Globus pallidus (tissue), 1 donor: ENCODE measurements around the gene SYNE4.
"Not testable (repeated sequence)": the region's sequence is repeated elsewhere in the genome, so short reads cannot be mapped to it uniquely, and the experiment has no call there.

Source experiments
- DNase-seq: peaks from one replicate; pipeline ENCODE4 v3.0.0-alpha.2; 2015; ENCODE audit warnings: low spot score

The SYNE4 gene, protein sequence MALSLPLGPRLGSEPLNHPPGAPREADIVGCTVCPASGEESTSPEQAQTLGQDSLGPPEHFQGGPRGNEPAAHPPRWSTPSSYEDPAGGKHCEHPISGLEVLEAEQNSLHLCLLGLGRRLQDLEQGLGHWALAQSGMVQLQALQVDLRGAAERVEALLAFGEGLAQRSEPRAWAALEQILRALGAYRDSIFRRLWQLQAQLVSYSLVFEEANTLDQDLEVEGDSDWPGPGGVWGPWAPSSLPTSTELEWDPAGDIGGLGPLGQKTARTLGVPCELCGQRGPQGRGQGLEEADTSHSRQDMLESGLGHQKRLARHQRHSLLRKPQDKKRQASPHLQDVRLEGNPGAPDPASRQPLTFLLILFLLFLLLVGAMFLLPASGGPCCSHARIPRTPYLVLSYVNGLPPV

DNA sequence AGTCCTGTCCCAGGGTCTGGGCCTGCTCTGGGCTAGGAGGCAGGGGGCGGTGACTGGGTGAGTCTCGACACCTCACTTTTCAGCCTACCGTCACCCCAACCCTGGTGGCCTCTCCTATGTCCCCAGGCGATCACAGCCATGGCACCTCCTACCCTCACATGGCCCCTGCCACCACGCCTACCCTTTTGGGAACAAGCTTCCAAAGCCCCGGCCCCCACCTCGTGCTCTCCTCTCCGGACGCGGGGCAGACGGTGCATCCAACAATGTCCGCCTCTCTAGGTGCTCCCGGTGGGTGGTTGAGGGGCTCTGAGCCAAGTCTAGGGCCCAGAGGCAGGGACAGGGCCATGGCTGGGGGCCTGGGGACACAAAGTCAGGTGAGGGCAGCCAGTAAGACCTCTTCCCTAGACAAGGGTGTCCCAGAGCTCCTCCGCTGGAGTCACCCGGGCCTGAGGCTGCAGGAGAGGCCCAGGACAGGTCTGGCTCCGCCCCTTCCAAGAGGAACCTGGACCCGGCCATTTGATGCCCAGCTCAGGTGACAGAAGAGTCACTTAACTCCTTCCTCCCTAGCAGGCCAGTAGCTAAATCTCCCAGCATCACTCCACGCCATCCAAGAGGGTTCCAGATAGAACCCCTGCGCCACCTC, at the start of gene SYNE4:
Gene SYNE4 (minus strand): TSS at position 478 of the 643 bp plus-strand sequence. CDS start 132 bp downstream, at position 346.
- DNase-seq, result no peak

DNA sequence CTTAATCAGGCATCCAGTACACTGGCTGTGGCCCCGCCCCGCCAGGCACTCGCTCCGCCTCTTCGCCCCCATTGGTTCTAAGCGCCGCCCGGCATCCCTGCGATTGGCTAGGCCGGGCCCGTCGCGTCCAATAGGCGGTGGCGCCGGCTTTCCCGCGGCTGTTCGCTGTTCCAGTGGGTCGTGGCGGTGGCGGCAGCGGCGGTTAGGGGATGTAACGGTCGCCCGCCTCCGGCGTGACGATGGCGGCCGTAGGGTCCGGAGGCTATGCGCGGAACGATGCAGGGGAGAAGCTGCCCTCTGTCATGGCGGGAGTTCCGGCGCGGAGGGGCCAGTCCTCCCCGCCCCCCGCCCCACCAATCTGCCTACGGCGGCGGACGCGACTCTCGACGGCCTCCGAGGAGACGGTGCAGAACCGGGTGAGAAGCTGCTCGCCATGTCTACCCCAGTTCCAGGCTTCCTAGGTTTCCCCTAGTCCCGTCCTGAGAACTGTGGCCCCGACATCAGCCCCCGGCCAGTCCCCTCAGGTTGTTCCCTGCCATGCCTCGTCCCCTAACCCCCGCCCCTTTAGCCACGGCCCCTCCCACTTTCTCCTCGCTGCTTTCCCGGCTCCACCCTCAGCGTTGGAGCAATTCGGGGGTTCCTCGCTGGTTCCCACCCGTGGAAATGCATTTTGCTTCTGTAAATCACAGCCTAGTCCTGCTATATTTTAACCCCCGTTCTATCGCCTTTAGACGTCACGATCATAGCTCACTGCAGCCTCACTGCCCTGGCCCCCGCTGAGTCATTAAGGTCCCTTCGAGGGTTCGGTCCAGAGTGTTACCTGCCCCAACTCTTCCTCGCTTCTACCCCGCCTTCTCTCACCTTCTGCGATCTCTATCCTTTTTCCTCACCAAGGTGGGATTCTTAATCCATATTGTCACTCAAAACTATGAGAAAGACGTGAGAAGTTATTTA, 46.4 kb upstream of the SYNE4 start, which contains the start of gene WDR62:
Gene WDR62 (plus strand): TSS at position 165 of the 954 bp plus-strand sequence. CDS start 75 bp downstream, at position 240.
- no peak for DNase-seq

DNA sequence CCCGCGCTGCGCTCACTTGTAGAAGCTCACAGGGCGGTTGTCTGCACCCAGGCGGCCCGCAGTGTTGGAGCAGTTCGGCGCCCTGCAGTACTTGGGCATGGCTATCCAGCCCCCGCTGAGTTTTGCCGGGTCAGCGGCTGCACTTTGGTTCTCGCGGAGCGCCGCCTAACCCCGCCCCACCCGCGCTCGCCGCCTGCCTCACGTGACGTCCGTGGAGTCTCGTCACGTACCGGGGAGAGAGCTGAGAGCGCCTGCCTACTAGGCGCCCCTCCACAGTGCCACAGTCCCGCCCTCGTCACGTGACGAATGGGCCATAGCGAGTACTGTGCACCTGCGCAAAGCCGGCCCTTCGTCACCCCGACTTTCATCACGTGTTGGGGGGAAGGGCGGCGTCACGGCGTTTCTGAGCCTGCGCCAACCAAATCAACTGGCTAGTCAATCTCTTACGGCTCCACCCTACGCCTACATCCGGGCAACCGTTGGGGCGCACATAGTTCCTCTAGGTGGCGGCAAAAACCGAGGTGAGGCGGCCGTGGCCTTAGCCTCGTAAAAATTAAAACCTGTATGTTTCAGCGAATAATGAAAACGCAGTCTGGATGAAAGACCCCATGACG, 45.6 kb upstream of the SYNE4 start, which contains the start of gene THAP8:
Gene THAP8 (minus strand): TSS at position 167 of the 614 bp plus-strand sequence. CDS start 68 bp downstream, at position 99.
- DNase-seq, result peak; percentile 99

DNA sequence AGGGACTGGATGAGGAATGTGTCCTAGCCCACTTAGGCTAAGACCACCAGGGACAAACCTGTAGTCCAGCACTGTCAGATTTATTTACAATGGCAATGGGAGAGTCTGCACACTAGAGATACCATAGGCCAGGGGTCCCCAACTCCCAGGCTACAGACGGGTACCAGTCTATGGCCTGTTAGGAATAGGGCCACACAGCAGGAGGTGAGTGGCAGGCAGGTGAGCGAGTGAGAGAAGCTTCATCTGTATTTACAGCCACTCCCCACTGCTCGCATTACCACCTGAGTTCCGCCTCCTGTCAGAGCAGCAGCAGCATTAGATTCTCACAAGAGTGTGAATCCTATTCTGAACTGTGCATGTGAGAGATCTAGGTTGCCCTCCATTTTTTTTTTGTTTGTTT, 43.0 kb upstream of the SYNE4 start:
- DNase-seq, result no peak

DNA sequence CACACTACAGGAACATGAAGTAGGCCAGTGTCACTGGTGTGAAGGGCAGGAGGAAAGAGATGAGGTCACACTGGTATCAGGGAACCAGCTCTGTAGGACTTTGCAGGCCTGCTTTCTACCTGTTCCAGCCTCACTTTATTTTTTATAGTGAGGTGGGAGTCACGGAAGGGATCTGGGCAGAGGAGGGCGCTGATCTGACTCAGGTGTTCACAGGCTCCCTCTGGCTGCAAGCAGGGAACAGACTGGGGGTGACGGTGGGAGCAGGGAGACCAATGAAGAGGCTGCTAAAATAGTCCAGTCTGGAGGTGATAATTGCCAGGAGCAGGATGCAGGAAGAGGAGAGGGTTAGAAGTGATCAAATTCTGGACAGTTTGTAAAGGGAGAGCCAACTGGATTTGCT, 42.6 kb upstream of the SYNE4 start:
- DNase-seq, result no peak

DNA sequence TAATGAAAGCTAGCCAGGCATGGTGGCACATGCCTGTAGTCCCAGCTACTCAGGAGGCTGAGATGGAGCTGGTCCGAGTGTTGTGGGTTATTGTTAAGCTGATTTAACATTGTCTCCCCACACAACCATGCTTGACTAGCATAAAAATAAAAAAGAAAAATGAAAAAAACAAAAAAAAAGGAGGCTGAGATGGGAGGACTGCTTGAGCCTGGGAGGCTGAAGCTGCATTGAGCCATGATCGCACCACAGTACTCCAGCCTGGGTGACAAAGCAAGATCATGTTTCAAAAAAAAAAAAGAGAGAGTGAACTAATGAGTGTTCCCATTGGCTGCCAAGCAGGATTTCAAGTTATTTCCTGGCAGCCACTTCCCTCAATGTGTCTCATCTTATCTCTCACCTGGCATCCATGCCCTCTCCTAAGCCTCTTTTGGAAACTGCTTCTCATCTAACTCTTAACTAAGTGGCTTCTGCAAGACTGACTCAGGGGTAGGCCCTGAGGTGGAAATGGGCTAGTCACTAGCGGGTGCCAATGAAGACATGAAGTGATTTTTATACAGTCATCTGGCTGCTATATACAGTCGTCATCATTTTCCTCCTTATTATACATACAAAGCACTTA, 40.6 kb upstream of the SYNE4 start:
- no peak for DNase-seq

DNA sequence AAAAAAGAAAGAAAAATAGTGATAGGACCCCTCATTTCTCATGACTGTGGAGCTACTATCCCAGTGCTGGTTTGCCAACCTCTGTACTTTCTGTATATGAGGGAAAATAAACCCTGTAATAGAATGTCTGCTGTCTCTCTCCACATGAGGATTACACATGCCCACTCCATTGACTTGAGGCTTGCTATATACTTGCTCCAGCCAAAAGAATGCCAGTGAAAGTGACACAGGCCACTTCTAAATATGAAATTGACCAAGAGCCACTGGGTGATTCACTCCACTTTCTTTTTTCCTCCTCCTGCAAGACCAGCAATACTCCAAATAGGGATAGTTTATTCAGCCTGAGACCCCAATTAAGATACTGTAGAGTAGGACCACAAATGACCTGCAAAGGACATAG, 39.2 kb upstream of the SYNE4 start:
- no peak for DNase-seq

DNA sequence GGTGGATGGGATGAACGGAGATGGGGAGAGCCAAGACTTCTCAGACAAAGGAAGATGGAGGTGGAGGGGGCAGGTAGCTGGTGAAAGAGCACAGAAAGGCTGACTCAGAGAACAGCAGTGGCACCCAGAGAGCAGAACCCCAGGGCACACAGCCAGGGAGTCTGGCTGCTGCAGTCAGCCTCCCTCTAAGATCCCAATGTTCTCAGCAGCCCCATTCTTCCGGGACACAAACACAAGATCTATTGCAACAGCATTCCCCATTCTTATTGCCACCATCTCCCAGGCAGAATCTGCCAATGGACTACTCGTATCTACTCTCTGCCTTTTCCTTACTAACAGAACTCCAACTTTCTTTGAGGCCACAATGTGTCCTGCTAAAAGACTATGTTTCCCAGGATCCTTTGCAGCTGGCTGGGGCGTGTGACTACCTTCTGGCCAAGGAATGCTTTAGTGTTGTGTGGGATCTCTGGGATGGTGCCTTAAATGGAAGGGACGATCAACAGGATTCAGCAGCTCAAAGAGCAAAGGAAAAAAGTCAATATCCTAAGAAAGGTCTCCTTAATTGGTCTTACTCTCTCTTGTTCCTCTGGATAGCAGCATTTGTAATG, 37.9 kb upstream of the SYNE4 start:
- peak; percentile 61 for DNase-seq

DNA sequence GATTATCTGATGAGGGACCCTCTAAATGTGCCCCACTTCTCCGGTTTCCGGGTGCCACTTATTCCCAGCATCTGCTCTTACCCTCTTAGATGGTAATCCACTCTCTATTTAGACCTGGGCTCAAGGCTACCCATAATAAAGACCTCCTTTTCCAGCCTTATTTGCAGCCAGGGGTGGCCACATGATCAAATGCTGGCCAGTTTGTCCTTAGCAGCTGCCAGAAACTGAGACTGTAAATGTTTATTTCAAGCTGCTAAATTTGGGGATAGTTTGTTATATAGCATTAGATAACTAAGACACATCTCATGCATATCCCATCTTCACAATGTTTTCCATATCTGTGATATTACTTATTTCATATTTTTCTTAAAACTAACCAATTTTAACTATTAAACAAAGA, 35.3 kb upstream of the SYNE4 start:
- DNase-seq, result peak; percentile 55

DNA sequence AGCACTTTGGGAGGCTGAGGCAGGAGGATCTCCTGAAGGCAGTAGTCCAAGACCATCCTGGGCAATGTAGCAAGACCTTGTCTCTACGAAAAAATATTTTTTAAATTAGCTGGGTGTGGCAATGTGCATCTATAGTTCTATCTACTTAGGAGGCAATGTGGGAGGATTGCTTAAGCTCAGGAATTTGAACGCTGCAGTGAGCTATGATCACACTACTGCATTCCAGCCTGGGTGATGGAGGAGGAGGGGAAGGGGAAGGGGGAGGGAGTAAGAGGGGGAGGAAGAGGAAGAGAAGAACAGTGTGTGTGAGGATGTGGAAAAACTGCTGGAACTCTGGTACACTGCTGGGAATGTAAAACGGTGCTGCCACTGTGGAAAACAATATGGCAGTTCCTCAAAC, 33.2 kb upstream of the SYNE4 start:
- DNase-seq, result no peak

DNA sequence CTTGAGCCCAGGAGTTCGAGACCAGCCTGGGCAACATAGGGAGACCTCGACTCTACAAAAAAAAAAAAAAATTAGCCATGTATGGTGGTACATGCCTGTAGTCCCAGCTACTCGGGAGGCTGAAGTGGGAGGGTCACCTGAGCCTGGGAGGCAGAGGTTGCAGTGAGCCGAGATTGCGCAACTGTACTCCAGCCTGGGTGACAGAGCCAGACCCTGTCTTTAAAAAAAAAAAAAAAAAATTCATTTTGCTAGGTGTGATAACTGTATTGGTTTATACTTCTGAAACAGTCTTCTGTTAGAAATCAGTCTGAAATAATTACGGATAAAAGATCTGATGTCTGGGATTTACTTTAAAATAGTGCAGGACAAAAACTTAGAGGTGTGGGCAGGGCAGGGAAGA, 32.5 kb upstream of the SYNE4 start:
- not testable (repeated sequence) for DNase-seq

DNA sequence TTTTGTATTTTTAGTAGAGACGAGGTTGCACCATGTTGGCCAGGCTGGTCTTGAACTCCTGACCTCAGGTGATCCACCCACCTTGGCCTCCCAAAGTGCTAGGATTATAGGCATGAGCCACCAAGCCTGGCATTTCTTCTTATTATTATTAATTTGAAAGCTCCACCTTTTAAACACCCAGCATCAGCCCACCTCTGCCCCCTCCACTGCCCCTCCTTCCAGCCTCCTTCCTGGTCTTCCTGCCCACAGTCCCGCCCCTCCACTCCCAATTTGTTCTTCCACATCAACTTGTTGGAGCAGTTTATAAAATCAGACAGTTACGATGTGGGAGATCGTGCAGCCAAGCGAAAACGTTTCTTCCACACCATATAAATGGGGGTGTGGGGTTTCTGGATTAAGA, 31.9 kb upstream of the SYNE4 start:
- DNase-seq, result no peak

DNA sequence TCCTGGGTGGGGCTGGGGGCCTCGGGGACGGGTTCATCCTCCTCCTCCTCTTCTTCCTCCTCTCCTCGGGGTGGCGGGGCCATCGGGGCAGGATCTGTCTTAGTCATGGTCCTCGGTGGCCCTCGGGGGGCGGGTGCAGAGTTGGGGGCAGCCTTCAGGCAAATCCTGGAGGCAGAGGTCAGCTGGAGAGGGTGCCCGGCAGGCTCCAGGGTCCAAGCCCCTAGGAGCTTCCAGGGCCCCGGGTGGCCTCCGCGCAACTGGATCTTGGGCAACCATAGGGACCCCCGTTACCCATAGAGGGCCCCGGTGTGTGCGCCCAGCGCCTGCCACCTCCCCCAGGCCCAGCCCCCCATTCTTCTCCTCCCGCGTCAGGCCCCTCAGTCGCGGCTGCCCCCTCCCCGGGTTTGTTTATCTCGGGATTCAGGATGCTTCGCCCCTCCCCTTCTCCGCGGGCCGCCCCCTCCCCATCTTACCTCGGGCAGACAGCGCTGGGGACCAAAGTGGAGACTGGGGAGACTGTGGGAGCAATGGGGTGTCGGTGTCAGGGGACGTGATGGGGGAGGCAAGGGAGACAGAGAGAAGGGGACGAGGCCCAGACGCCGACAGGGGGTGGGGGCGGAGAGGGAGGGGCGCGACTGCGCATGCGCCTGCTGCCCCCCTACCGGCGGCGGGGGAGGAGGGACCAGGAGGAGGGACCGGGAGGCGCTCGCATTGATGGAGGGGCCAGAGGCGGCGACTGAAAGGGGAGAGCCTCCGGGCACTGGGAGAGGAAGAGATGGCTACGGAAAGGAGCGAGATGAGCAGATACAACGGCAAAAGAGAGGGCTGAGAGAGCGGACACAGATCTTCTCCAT, 23.9 kb upstream of the SYNE4 start, which contains the start of gene CLIP3:
Gene CLIP3 (minus strand): TSS at position 623 of the 854 bp plus-strand sequence. CDS start 516 bp downstream, at position 107.
- DNase-seq, result peak; percentile 82

DNA sequence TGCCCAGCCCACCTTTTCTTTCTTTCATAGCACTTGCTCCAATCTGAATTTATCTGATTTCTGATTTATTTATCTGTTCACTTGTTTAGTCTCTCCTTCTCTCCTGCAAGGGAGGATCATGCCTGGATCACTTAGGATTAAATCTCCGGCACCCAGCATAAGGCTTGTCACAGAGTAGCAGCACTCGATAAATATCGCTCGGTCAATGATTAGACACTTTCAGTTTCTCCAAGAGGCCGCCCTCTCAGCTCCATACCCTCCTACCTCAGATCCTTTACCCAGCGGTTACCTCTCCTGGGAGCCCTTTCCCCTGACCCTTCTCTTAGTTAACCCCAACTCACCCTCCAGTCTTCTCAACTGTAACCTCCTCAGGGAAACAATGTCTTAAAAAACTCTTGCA, 22.7 kb upstream of the SYNE4 start:
- DNase-seq, result no peak

DNA sequence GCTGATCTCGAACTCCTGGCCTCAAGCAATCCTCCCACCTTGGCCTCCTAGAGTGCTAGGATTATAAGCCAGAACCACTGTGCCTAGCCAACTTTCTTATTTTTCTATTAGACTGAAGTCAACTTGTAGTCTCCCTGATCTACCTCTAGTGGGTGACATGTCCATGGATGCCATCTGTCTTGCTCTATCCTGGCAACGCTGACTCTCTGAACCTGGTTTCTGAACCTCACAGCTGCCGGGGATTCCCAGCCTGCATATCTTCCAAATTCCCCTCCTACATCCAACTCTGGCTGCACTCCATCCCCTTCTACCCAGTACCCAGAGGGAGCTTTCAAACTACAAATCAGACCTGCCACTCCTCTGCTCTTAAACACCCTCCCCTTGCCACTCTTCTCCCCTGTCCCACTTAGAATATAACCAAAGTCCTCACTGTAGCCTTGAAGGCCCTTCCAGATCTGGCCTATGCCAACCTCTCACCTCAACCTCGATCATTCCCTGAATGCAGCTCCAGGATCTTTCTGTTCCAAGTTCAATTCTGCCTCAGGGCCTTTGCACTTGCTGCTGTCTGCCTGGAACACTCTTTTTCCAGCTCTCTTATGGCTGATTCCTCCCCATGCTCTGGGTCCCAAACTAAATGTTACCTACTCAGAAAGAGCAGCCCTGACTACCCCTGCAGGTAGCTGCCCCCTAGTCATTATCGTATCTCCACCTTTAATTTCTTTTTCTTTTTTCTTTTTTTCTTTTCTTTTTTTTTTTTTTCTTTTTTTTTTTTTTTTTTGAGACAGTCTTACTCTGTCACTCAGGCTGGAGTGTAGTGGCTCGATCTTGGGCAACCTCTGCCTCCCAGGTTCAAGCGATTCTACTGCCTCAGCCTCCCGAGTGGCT, 21.9 kb upstream of the SYNE4 start:
- DNase-seq, result no peak

DNA sequence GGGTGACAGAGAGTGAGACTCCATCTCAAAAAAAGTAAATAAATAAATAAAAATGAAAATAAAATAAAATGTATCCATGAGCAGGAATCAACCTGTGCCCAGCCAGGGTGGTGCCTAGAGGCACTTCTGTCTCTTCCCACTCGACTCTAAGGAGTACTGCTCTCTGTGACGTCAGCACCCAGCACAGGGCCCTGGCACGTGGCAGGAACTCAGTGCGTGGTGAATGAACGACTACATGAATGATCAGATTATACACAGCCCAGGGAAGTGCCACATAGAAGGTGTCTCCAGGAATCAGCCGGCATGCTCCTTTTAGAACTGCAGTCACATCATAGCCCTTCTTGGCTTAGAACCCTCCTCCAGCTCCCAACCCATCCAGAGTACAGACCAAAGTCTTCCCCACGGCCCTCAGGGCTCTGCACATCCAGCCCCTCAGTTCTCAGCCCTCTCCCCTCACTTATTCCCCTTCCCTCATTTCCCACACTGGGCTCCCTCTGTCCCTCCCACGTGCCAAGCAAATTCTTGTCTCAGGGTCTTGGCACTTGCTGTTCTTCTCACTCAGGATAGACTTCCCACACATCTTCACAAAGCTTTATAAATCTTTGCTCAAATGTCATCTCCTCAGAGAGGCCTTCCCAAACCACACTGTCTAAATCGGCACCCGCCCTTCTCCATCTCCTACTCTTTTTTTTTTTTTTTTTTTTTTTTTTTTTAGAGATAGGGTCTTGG, 19.9 kb upstream of the SYNE4 start:
- DNase-seq, result no peak

DNA sequence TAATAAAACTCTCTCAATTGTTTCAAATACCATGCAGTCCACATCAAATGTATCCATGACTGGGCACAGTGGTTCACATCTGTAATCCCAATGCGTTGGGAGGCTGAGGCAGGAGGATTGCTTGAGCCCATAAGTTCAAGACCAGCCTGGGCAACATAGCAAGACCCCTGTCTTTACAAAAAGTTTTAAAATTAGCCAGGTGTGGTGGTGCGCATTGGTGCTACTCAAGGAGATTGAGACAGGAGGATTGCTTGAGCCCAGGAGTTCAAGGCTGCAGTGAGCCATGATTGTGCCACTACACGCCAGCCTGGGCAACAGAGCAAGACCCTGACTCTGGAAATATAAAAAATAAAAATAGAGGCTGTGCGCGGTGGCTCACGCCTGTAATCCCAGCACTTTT, 19.1 kb upstream of the SYNE4 start:
- DNase-seq, result no peak
